A549 treated with dexamethasone at 1 μM for 4 hours (cell line): ENCODE results near the gene PFDN6. TPM values are rescaled to one million over a fixed set of nuclear protein-coding genes. Genes with fewer than 3 reads are reported as not detected.

Experiments used
- total RNA-seq: library from RNA; stranded (reverse); fragments of 200-300 nt; extraction: Qiagen RNA extraction; gene quantifications from 5 replicates; pipeline ENCODE4 v1.2.3, GENCODE V29; 2022

PFDN6 gene
- 100 to 141 TPM (median 110 TPM) in 5 replicates for total RNA-seq

DNA sequence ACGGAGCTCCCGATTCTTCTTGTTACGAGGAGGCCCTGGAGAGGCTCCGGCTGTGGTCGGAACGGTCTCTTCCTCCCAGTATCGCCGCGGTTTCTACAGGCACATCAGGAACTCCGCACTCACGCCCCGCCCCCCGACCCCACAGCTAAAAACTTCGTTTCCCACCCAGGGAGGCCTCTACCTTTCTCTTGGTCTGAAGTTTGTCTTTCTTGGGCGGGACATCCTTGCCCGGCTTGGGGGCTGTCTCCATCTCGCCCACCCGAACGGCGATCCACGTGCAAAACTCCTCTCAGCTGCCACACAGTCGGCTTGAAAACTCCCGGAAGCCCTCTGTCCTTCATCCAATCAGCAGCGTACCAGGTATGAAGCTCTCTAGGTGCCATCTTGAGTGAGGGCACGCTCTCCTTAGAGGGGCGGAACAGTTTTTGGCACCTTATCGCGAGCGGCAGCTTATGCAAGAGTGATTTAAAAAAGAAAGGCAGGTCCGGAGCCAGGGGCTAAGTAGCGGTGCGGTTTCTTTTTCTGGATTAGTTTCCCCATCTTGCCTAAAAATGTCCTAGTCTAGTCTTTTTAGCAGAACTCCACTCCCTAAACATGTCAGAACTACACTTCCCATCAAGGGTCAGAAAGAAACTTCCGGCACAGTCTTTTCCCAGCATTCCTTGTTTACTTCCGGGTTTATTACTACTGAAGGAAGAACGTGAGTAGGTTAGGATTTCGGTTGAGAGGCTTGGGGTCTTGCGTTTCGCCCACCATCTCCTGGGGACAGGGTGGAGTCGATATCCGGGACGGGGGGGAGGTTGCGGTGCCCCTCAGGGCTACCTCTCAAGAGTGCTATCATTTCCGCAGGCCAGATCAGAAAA lies at the start of gene PFDN6, which contains the start of gene WDR46:
Gene PFDN6 (plus strand): TSS at position 681 of the 863 bp plus-strand sequence. CDS start 256 bp downstream, outside the sequence.
Gene WDR46 (minus strand): TSS at position 319 of the 863 bp plus-strand sequence. CDS start 69 bp downstream, at position 250.

DNA sequence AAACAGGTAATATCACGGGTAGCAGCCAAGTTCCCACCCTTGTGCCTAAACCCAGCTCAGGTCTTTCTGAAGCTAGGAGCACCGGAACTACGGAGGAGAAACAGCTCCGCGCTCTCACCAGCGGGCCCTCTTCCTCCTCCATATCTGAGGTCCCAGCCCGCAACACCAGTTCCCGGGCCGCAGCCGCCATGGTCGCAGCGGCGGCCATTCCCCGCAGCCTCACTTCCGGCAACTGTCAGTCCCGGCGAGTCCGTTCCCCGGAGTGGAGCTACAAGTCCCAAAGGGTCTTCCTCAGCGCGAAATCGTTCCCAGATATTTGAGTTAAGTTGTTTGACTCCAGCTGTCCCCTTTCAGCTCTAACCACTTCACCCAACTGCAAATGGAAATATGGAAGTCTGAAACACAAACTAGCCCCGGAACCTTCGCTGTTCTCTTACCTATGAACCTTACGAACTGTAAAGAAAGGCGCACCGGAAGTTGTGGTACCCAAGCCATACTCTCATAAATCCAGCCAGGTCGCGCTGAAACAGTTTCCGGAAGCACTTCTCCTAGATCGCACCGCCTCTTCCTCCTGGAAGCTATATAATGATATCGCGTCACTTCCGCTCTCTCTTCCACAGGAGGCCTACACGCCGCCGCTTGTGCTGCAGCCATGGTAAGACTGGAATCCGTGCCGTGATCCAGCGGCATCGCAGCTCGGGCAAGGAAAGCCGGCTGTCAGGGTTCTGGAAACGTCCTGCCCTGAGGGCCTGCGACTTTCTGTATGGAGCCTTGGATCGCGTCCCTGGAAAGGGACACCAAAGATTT lies 17.7 kb upstream of the PFDN6 start, which contains the start of the genes RPS18 and VPS52:
Gene RPS18 (plus strand): TSS at position 608 of the 807 bp plus-strand sequence. CDS start 45 bp downstream, at position 653.
Gene VPS52 (minus strand): TSS at position 409 of the 807 bp plus-strand sequence. CDS start 201 bp downstream, at position 208.

DNA sequence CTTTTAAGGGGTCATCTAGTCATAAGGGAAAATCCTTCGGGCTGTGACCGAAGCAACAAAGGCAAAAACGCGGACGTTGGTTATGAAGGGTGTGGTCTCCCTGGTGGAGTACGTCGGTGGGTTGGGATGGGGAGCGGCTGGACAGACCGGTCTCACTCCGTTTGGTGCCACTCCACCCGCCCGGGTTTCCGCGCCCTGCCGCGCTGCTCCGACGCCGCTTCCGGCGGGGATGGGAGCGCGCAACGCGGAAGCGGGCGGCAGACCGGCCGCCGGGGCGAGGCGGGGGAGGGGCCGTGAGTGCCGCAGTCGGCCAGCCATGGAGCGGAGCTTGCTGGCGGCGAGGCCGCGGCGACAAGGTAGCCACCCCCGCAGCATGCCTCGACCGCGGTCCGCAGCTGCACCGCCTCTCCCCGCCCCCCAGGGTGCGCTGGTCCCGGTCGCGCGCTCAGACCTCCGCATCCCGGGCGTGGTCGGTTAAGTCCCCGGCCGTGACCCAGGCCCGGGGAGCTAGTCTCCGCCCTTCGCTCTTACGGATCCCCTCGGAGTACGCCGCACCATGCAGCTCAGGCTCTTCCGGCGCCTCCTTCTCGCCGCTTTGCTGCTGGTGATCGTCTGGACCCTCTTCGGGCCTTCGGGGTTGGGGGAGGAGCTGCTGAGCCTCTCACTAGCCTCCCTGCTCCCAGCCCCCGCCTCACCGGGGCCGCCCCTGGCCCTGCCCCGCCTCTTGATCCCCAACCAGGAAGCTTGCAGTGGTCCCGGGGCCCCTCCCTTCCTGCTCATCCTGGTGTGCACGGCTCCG lies 12.3 kb upstream of the PFDN6 start, which contains the start of gene B3GALT4:
Gene B3GALT4 (plus strand): TSS at position 260 of the 799 bp plus-strand sequence. CDS start 297 bp downstream, at position 557.

DNA sequence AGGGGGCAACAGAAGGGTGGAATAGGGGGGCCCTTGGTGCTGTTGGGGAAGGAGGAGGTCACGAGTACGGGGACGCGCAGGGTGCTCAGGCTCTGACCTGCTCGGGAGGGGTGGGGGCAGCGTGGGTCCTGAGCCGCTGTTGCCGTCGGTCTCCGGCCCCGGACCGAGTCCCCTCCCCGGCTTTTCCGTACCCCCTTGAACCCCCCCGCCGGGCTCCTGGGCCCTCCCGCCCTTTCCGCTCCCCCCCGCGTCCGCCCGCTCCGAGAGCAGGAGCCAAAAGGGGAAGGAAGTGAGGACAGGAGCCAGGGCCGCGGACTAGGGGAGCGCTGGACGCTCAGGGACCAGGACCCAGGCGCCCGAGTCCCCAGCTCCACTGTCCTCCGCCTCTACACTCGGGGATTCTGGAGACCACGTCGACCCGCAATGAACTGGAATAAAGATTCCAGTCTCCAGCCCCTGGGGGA lies 9.4 kb downstream of the PFDN6 start, which contains the start of gene RGL2:
Gene RGL2 (minus strand): TSS at position 170 of the 464 bp plus-strand sequence. CDS start 332 bp downstream, outside the sequence.

DNA sequence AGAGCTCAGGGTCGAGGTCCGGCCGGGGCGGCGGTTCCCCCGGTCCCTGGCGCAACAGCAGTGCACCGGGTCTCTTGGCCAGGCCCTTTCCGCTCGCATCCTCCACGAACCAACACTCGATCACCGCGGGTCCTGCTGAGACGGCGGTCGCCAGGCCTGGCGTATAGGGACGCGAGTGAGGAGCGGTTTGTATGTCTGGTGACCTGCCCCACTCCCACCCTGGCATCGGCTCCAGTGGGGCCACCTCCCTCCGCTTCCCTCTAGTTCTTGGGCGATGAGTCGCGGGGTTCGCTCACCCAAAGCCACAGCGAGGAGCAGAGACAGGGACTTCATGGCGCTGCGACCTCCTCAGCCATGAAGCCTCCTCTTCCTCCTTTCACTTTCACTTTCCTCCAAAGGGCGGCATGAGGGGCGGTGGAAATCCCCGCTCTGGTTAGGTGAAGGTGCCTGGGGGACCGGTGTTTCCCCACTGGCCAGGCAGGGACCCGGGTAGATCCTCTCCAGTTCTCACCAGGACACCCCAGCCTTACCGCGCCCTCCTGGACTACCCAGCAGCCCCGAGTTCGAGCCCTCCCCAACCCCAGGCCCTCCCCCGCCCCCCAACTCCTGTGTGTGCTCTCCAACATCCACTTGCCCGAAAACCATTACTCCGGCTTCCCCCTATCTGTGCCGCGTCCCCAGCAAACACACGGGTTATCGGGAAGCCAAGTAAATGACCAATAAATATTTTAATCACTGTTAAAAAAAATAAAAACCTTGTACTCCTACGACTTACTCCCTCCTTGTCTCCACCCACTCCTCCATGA lies 24.5 kb downstream of the PFDN6 start, which contains the start of gene TAPBP:
Gene TAPBP (minus strand): TSS at position 370 of the 806 bp plus-strand sequence. CDS start 37 bp downstream, at position 333.

DNA sequence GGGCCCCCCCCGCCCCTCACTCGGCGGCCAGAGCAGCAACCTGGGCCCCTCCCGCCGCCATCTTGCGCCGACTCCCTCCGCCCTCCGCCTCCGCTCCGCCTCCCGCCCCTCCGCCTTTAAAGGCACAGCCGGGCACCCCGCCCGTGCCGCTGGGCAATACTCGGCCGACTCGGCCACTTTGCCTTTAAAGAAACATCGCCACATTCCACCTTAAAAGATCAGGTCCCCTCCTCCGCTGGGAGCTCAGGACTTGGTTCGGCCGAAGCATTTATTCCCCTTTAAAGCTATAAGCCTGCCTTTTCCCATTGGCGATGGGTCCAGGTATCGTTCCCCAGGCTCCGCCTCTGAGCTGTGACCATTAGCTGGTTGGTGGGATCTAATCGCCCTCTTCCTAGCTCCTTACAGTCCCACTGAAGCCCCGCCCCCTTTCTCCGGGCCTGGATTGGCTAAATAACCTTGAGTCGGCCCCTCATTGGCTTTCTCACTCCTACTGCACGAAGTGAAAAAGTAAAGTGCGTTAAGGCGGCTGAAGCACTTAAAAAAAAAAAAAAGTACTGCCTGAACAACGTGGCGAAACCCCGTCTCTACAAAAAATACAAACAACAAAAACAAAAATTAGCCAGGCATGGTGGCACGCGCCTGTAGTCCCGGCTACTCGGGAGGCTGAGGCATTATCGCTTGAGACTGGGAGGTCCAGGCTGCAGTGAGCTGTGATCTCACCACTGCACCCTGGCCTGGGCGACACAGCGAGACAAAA lies 28.4 kb downstream of the PFDN6 start, which contains the start of gene ZBTB22:
Gene ZBTB22 (minus strand): TSS at position 76 of the 757 bp plus-strand sequence. CDS start 828 bp downstream, outside the sequence.

Other genes starting within 250 kb of the PFDN6 start
- gene HLA-DPA1, start 216.0 kb upstream of the PFDN6 start, total RNA-seq, result 0.09 to 0.11 TPM in 2 of 5 replicates, not detected in the others
- not detected in 5 replicates for gene HLA-DPB1, start 213.6 kb upstream of the PFDN6 start, total RNA-seq
- gene COL11A2, start 97.1 kb upstream of the PFDN6 start, total RNA-seq, result 0.51 to 0.91 TPM (median 0.81 TPM) in 5 replicates
- gene RXRB, start 88.9 kb upstream of the PFDN6 start, total RNA-seq, result 16.1 to 20.8 TPM (median 19.2 TPM) in 5 replicates
- gene SLC39A7, start 88.7 kb upstream of the PFDN6 start, total RNA-seq, result 103 to 110 TPM (median 108 TPM) in 5 replicates
- 12.2 to 14.2 TPM (median 13.3 TPM) in 5 replicates for gene HSD17B8, start 84.9 kb upstream of the PFDN6 start, total RNA-seq
- gene RING1, start 81.1 kb upstream of the PFDN6 start, total RNA-seq, result 21.2 to 24.5 TPM (median 23.0 TPM) in 5 replicates
- 14.2 to 19.1 TPM (median 17.5 TPM) in 5 replicates for gene VPS52, start 17.7 kb upstream of the PFDN6 start, total RNA-seq
- gene RPS18, start 17.5 kb upstream of the PFDN6 start, total RNA-seq, result 2,103 to 2,754 TPM (median 2,159 TPM) in 5 replicates
- 0.44 to 0.85 TPM (median 0.71 TPM) in 5 replicates for gene B3GALT4, start 12.5 kb upstream of the PFDN6 start, total RNA-seq
- 47.9 to 56.2 TPM (median 52.0 TPM) in 5 replicates for gene WDR46, start 362 bp upstream of the PFDN6 start, total RNA-seq
- gene RGL2, start 9.3 kb downstream of the PFDN6 start, total RNA-seq, result 8.6 to 14.7 TPM (median 12.5 TPM) in 5 replicates
- gene TAPBP, start 24.5 kb downstream of the PFDN6 start, total RNA-seq, result 33.4 to 52.9 TPM (median 47.7 TPM) in 5 replicates
- gene ZBTB22, start 28.1 kb downstream of the PFDN6 start, total RNA-seq, result 2.3 to 3.4 TPM (median 2.9 TPM) in 5 replicates
- 34.5 to 37.5 TPM (median 36.6 TPM) in 5 replicates for gene DAXX, start 33.4 kb downstream of the PFDN6 start, total RNA-seq
- gene KIFC1, start 102.2 kb downstream of the PFDN6 start, total RNA-seq, result 35.6 to 45.1 TPM (median 44.0 TPM) in 5 replicates
- 10.9 to 17.3 TPM (median 15.4 TPM) in 5 replicates for gene PHF1, start 121.4 kb downstream of the PFDN6 start, total RNA-seq
- gene CUTA, start 128.5 kb downstream of the PFDN6 start, total RNA-seq, result 167 to 223 TPM (median 192 TPM) in 5 replicates
- gene SYNGAP1, start 130.5 kb downstream of the PFDN6 start, total RNA-seq, result 2.4 to 9.2 TPM (median 4.1 TPM) in 5 replicates
- 10.7 to 12.4 TPM (median 12.1 TPM) in 5 replicates for gene ZBTB9, start 165.0 kb downstream of the PFDN6 start, total RNA-seq